ENCODE results near the gene CASP3.
"Not testable (repeated sequence)": the region's sequence is repeated elsewhere in the genome, so short reads cannot be mapped to it uniquely, and the experiment has no call there.

CASP3 gene

GRCh38 chr4:184636144-184636543 lies 13.1 kb downstream of the CASP3 start:
- DNase-seq (ENCODE audit: low read depth in 2 of 2) = no peak

GRCh38 chr4:184635381-184635780 lies 13.9 kb downstream of the CASP3 start:
- no peak for DNase-seq (ENCODE audit: low read depth in 2 of 2)

- no peak for DNase-seq (ENCODE audit: low read depth in 2 of 2)
Observed at GRCh38 chr4:184632842-184633241, 16.4 kb downstream of the CASP3 start.

- no peak for DNase-seq (ENCODE audit: low read depth in 2 of 2)
Observed at GRCh38 chr4:184628103-184628502, 21.1 kb downstream of the CASP3 start.

GRCh38 chr4:184625783-184626596 lies 23.3 kb downstream of the CASP3 start:
- DNase-seq (ENCODE audit: low read depth in 2 of 2) = not testable (repeated sequence)

GRCh38 chr4:184624972-184625554 lies 24.2 kb downstream of the CASP3 start:
- DNase-seq (ENCODE audit: low read depth in 2 of 2) = no peak

- DNase-seq (ENCODE audit: low read depth in 2 of 2) = not testable (repeated sequence)
Observed at GRCh38 chr4:184624504-184624903, 24.7 kb downstream of the CASP3 start.

GRCh38 chr4:184621518-184621917 lies 27.7 kb downstream of the CASP3 start:
- DNase-seq (ENCODE audit: low read depth in 2 of 2) = no peak

- no peak for DNase-seq (ENCODE audit: low read depth in 2 of 2)
Observed at GRCh38 chr4:184620212-184620867, 28.9 kb downstream of the CASP3 start.

- no peak for DNase-seq (ENCODE audit: low read depth in 2 of 2)
Observed at GRCh38 chr4:184617600-184618196, 31.5 kb downstream of the CASP3 start.

- no peak for DNase-seq (ENCODE audit: low read depth in 2 of 2)
Observed at GRCh38 chr4:184616633-184617551, 32.4 kb downstream of the CASP3 start.

GRCh38 chr4:184616168-184616567 lies 33.1 kb downstream of the CASP3 start:
- not testable (repeated sequence) for DNase-seq (ENCODE audit: low read depth in 2 of 2)

- no peak for DNase-seq (ENCODE audit: low read depth in 2 of 2)
Observed at GRCh38 chr4:184614509-184614908, 34.7 kb downstream of the CASP3 start.

GRCh38 chr4:184613405-184613804 lies 35.8 kb downstream of the CASP3 start:
- DNase-seq (ENCODE audit: low read depth in 2 of 2) = no peak

- no peak for DNase-seq (ENCODE audit: low read depth in 2 of 2)
Observed at GRCh38 chr4:184612074-184612473, 37.2 kb downstream of the CASP3 start.

- not testable (repeated sequence) for DNase-seq (ENCODE audit: low read depth in 2 of 2)
Observed at GRCh38 chr4:184607429-184607828, 41.8 kb downstream of the CASP3 start.

GRCh38 chr4:184602857-184603256 lies 46.4 kb downstream of the CASP3 start:
- DNase-seq (ENCODE audit: low read depth in 2 of 2) = not testable (repeated sequence)

GRCh38 chr4:184600982-184601381 lies 48.3 kb downstream of the CASP3 start:
- DNase-seq (ENCODE audit: low read depth in 2 of 2) = not testable (repeated sequence)

- no peak for DNase-seq (ENCODE audit: low read depth in 2 of 2)
Observed at GRCh38 chr4:184599492-184600135, 49.6 kb downstream of the CASP3 start.

GRCh38 chr4:184598753-184599491 lies 50.3 kb downstream of the CASP3 start:
- DNase-seq (ENCODE audit: low read depth in 2 of 2) = no peak

Measured in stimulated activated CD8-positive, alpha-beta memory T cell treated with anti-CD3 and anti-CD28 coated beads, Interleukin-2, amount 100 ng/mL, for 1 hour (primary cell).